Left forelimb (tissue), 1 donor: Measurements from ENCODE around the gene LMBRD2.
"Not testable (repeated sequence)": the region's sequence is repeated elsewhere in the genome, so short reads cannot be mapped to it uniquely, and the experiment has no call there.

Source experiments
- DNase-seq: peaks from one replicate; pipeline ENCODE4 v3.0.0-alpha.2; 2018; ENCODE audit warnings: low spot score

Gene LMBRD2

GRCh38 chr5:36161361-36161760 lies 9.7 kb upstream of the LMBRD2 start:
- DNase-seq, result no peak

GRCh38 chr5:36160617-36161016 lies 8.9 kb upstream of the LMBRD2 start:
- no peak for DNase-seq

DNA sequence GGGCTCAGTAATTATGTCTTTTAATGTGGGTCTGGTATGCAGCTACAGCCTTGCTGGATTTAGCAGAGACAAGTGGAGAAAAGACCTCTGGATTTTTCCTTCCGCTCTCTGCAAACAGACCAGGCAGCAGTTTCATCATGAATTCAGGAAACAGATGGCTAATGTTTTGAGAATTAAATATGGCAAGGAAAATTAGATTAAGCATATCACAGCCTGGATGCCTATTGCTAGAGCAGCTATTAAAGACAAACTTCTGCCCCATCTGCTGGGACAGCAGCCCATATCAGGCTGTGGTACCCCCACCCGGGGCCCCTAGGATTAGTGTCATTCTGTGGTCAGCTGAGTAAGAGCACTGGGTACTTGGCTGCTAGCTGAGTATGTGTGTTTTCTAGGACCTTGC lies 6.5 kb upstream of the LMBRD2 start:
- no peak for DNase-seq

DNA sequence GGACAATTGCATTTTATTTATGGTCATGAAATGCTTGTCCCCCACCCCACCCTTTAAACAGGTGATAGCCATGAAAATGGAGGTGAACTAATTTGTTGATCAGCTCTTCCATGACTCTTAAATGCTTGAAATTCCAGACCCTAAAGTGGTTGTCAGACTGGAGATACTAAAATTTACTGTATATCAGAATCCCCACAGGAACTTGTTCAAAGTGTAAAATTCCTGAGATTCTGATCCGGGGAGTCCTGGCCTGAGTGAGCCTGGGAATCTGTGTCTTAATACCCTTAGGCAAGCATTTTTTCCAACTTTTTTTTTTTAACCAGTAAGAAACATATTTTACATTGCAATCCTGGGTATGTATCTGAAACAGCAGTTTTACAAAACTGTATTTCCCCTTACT lies 4.9 kb upstream of the LMBRD2 start:
- no peak for DNase-seq

DNA sequence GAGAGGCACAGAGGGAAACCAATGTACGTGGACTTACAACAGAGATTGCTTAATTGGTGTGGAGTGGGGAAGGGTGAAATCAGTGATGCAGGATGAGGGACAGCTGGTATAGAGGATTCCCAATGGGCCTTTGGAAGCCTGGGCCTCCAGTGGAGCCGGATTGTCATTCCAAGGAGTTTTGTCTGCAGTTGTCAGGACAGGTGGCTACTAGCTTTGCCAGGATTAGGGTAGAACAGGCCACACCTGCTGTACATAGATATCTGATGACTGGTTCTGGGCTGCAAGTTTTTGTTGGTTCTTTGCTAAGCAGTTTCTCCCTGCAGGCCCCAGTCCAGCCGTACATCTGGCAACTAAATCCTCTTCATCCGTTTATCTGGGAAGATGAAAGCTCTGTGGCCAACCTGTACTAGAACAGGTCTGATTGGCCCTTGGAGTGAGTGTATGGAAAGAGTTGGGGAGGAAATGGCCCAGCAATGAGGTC lies 4.5 kb upstream of the LMBRD2 start:
- DNase-seq, result no peak

GRCh38 chr5:36155291-36155690 lies 3.6 kb upstream of the LMBRD2 start:
- DNase-seq, result no peak

DNA sequence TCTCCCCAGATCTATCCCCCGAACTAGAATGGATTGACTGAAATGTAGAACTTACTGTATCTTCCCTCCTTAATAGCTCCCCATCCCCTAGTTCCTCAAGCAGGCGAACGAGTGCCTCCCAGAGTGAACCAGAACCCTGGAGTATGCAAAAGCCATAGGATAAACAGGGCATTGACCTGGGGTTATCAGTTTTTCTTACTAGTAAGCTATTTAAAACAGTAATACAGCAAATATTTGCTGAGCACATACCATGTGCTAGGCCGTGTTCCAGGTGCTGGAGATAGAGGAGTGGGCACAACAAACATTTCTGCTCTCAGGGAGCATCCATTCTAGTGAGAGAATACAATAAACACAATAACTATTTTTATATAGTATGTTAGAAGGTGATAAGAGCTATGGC lies 2.0 kb upstream of the LMBRD2 start:
- no peak for DNase-seq

DNA sequence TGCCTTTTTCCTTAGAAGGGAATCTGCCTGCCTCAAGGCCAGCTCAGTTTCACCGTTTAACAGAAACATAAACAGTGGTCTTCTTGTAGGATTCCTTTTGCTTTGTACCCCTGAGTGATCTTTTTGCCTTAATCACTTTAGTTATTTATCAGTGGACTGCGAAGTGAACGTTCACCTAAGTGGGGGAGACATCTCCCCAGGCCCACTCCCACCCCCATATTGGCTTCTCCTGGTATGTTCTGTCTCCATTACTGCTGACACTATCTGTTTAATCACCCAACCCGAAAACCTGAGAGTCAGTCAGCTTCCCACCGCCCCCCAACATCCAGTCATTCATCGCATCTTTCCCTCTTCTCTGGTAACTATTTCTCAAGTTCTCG lies 1.6 kb upstream of the LMBRD2 start:
- DNase-seq, result no peak

DNA sequence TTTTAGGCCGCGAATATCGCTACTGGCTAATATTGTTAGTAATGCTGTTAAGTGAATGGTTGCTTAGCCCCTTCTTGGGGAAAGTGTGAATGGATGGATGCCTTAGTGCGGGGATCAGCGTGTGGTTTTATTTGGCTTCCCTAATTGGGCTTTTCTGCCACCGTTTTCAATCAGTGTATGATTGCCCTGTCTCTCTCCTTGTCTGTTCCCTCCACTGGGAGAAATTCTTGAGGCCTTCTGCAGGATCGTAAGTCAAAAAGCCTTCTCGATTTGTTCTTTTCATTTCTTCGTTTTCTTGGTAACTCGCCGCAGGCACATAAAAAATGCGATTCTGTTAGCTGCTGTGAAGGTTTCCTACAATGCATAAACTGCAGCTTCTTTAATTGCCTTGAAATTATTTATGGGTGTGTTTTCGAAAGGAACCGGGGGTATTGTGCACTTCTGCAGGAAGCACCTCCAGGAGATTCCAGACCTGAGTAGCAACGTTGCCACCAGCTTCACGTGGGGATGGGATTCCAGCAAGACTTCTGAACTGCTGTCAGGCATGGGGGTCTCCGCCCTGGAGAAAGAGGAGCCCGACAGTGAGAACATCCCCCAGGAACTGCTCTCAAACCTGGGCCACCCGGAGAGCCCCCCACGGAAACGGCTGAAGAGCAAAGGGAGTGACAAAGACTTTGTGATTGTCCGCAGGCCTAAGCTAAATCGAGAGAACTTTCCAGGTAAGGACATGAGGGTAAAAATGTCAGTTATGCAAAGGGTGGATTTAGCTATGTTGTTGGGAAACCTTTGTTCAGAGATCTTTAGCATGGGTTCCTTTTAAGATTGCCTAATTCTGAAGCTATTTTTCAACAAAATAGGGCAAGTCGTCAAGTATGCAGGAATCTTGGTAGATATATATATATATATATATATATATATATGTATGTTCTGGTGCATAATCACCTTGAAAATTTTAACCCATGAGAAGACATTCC lies 924 bp upstream of the LMBRD2 start:
- no peak for DNase-seq

DNA sequence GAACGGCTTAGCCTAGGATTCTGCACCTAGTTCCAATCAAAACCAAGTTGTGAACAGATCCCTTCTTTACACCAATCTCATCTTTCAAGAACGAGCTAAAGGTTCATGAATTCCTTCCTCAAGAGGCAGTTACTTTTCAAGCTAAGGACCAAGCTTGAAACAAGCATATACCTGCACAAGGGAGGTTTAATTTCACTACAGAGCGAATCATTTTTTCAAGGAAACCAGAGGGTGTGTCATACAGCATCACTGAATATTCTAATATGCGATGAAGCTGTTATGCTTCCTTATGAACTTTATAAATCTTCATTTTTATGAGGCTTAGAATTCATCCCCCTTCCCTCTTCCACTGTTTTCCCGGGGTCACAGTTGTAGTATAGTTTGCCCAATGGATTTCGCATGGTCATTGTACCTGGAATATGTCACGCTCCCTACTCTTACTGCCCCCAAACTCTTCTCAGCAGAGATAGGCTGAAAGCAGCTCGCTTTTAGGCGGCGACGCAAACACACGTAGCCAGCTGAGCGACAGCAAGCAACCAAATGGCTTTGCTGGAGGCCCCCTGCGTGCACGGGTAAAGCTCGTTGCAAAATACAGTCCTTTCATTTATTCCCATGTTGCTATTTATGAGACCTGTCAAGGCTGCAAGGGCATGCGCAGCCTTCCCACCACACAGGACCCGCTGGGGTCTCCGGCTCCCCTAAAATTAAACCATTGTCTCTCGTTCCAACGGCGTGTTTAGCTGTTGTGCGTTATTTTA lies 832 bp downstream of the LMBRD2 start:
- DNase-seq, result no peak

- DNase-seq, result no peak
Observed at GRCh38 chr5:36147681-36148080, 4.0 kb downstream of the LMBRD2 start.

- DNase-seq, result no peak
Observed at GRCh38 chr5:36146390-36146789, 5.3 kb downstream of the LMBRD2 start.

DNA sequence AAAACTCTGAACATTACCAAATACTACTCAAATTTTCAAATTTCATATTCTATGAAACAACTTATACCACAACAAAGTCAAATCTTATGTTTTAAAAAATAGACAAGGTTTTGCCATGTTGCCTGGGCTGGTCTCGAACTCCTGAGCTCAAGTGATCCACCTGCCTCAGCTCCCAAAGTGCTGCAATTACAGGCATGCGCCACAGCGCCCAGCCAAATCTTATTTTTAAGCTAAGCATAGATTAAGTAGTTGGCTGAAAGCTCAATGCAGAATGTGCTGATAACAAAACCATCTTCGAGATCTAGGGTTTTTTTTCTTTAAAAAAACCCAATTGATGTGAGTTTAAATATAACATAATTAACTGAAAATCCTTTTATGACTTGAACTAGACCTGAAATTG lies 6.4 kb downstream of the LMBRD2 start:
- DNase-seq, result no peak

DNA sequence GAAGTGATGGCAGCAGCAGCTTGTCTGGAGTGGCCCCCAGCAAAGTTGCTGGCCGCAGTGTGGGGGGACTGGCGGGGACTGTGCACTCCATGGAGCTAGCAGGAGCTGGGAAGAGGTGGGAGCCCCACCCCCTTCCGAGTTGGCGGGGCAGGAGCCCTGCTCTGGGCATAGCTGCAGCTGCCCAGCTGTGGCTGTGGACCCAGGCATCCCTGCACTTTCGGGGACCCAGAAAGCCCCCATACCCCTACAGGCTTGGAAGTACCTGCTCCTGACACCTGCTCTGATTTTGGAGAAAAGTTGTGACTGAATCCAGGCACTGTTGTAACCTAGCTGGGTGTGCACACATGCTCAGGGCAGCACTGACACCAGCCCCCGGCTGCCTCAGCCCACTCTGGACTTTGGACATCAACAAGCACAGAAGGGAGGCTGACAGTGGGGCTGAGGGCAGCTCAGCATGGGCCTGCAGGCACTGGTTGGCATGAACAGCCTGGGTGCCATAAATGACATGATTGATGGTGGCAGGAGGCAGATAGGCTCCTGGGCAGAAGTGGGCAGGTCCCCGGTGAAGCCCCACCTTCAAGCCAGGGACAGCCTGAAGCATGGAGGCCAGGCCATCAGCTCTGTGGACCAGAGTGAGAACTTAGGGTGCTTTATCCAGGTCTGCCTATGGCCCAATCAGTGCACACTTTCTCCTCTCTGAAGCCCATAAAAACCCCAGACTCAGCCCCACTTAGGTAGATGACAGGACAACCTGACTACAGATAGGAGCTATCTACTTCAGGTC lies 12.6 kb downstream of the LMBRD2 start:
- no peak for DNase-seq

DNA sequence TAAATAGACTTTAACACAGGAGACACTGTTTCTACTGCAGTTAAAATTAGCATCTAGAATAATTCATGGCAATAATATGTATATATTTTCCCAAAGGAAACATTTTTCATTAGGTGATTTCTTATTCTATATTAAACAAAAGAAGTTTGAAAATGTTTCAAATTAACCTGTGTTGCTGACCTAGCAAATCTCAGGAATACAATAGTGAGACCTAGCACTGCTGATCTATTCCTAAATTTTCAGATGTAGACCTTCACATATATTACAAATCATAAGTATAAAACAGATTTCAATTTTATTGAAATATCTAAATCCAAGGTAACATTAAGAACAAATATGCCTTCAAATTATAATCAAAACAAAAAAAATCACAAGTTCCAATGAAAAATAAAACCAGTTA lies 15.1 kb downstream of the LMBRD2 start:
- no peak for DNase-seq

- no peak for DNase-seq
Observed at GRCh38 chr5:36135988-36136387, 15.7 kb downstream of the LMBRD2 start.

DNA sequence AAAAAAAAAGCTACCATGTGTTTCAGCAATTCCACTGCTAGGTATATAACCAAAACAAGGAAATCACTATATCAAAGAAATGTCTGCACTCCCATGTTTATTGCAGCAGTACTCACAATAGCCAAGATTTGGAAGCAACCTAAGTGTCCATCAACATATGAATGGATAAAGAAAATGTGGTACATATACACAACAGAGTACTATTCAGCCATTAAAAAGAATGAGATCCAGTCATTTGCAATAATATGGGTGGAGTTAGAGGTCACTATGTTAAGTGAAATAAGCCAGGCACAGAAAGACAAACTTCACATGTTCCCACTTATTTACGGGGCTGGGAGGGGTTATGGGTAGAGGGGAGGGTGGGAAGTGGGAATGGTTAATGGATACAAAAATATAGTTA lies 18.7 kb downstream of the LMBRD2 start:
- not testable (repeated sequence) for DNase-seq

DNA sequence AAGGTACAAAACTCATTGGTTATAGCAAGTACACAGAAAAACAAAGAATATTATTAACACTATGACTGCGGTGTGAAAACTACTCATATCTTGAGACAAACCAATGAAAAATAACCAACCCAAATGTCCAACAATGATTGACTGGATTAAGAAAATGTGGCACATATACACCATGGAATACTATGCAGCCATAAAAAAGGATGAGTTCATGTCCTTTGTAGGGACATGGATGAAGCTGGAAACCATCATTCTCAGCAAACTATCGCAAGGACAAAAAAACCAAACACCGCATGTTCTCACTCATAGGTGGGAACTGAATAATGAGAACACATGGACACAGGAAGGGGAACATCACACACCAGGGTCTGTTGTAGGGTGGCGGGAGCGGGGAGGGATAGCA lies 22.0 kb downstream of the LMBRD2 start:
- not testable (repeated sequence) for DNase-seq

GRCh38 chr5:36128795-36129194 lies 22.9 kb downstream of the LMBRD2 start:
- DNase-seq, result no peak

DNA sequence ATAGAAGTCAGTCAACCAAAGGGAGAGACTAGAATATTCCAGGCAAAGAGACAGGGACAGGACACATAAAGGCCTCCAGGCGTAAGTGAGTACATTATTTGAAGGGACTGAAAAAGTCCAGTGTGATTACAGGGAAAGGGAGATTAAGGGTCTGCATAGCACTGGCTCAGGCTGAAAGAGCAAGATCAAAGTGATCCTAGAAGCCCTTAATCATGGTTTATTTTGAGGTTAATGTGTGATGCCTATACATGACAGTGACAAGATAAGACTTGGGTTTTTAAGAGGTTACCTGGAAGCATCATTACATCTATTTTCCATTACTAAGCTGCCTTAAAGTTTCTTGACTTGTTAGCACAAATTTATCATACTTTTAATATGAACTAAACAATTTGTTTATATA lies 25.8 kb downstream of the LMBRD2 start:
- no peak for DNase-seq

- DNase-seq, result no peak
Observed at GRCh38 chr5:36111238-36111637, 40.4 kb downstream of the LMBRD2 start.

DNA sequence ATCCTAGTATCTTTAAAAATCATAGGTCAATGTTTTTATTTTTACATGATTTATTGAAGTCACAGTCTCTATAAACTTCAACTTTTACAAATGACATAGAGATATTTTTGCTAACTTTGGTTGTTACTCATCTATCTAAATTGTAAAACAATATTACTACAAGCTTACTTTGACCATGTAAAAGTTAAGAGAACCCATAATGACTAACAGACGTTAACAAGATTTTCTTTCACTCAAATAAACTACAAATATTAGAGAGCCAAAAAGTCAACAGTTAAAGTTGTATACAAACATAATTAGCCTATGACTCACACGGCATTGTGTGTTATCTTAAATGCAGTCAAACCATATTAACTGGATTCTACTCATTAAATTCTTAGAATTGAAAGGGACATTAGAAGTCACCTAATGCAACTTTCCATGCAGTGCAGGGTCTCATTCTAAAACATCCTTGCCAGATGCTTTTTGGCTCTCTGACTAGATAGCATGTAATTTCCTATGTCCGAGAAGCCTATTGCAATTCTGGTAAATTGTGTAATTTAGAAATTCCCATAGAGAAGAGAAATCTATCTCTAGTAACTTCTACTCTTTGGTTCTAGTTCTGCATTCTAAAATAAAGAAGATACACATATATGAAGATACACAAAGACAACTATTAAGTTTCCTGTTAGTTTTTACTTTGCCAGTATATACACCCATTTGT lies 42.8 kb downstream of the LMBRD2 start:
- no peak for DNase-seq
